Mucosa of descending colon (tissue), 3 donors: ENCODE results near the gene VPS13D. TPM values are rescaled to one million over a fixed set of nuclear protein-coding genes. Genes with fewer than 3 reads are reported as not detected.
A peak's percentile ranks its signal among the peaks of the same experiment; 100 is the strongest.

ENCODE experiments used
- ATAC-seq: fragments of 200-7000 bp; cut with Tn5 transposase; one replicate; pipeline ENCODE4 v1.9.1; 2020; ENCODE audit warnings: mild to moderate bottlenecking, moderate library complexity
- DNase-seq, 3 donors: peaks; one replicate each; pipeline ENCODE4 v3.0.0-alpha.2; 2020
- H3K36me3 ChIP-seq: fragments of 200-600 bp; one replicate; pipeline ENCODE4 v1.8.0; 2021; ENCODE audit warnings: low read depth, mild to moderate bottlenecking
- H3K4me1 ChIP-seq: fragments of 200-600 bp; one replicate; pipeline ENCODE4 v1.8.0; 2021; ENCODE audit warnings: low read depth, mild to moderate bottlenecking
- H3K4me3 ChIP-seq: fragments of 200-600 bp; one replicate; pipeline ENCODE4 v1.8.0; 2021; ENCODE audit warnings: mild to moderate bottlenecking
- H3K9me3 ChIP-seq: fragments of 200-600 bp; one replicate; pipeline ENCODE4 v1.8.0; 2021; ENCODE audit warnings: mild to moderate bottlenecking
- CTCF ChIP-seq: fragments of 200-600 bp; IDR thresholded peaks from one replicate; pipeline ENCODE4 v1.8.0; 2022; ENCODE audit warnings: antibody characterized with exemption, mild to moderate bottlenecking
- intact Hi-C, 2 donors: fragments of 100-400 bp; cut with DNase I in 1 of 2; cut with micrococcal nuclease in 1 of 2; formaldehyde crosslinking; loops; one replicate each; pipeline versions ENCODE4 v1.11.0 to v1.11.1; 2022; cut with DNase I, micrococcal nuclease
- total RNA-seq, 3 donors: library from RNA; stranded (reverse); fragmentation: NEBNext Ultra II Directional in 2 of 3; extraction: Animal tissue kit (Norgen Biotek cat#: 25700) in 2 of 3; gene quantifications; one replicate each; pipeline versions ENCODE4 v1.2.1 to v1.2.4, GENCODE V29; 2021 to 2023
- donor health status: DM: no; HTN: no; CAD: no; lungs with moderate emphysema.
- donor health status: DM: no; HTN: no; CAD: no.
- donor health status: DM: no; HTN: yes; CAD: no.

The VPS13D gene
- total RNA-seq, 3 donors from 2014 or later = 70.1 to 96.6 (median 96.6) TPM

- no peaks in the 10 kb centered on the region for H3K9me3 ChIP-seq
- H3K4me1 ChIP-seq = peaks cover 23% of the 10 kb centered on the region
- peaks cover 6% of the 10 kb centered on the region for H3K36me3 ChIP-seq
- ATAC-seq = peak; percentile 89
- DNase-seq = no peak
- TF ChIP-seq CTCF = no peak
- H3K4me3 ChIP-seq = no peak overlapping the region
- intact Hi-C loops = no loop called here
Measured at GRCh38 chr1:12339811-12340543, 110.1 kb downstream of the VPS13D start.

- no peak for DNase-seq
- peak; percentile 9 for ATAC-seq
- intact Hi-C loops = no loop called here
- H3K36me3 ChIP-seq = peaks cover 4% of the 10 kb centered on the region
- H3K4me1 ChIP-seq = peaks cover 29% of the 10 kb centered on the region
- no peak for TF ChIP-seq CTCF
- H3K4me3 ChIP-seq = no peak overlapping the region
- no peaks in the 10 kb centered on the region for H3K9me3 ChIP-seq
Measured at GRCh38 chr1:12340544-12340930, 110.7 kb downstream of the VPS13D start.

GRCh38 chr1:12341667-12342066 is 111.8 kb downstream of the VPS13D start:
- H3K4me1 ChIP-seq = peaks cover 38% of the 10 kb centered on the region
- DNase-seq = no peak
- no peak for TF ChIP-seq CTCF
- intact Hi-C loops = no loop called here
- no peak for ATAC-seq
- no peak overlapping the region for H3K4me3 ChIP-seq
- H3K36me3 ChIP-seq = peaks cover 4% of the 10 kb centered on the region
- no peaks in the 10 kb centered on the region for H3K9me3 ChIP-seq

- no peak overlapping the region for H3K4me3 ChIP-seq
- no peak for ATAC-seq
Measured at GRCh38 chr1:12342401-12343003, 112.7 kb downstream of the VPS13D start.

GRCh38 chr1:12343823-12344487 is 114.1 kb downstream of the VPS13D start:
- Histone ChIP-seq H3K4me3 (no peak overlapping the region), H3K9me3 (no peaks in the 10 kb centered on the region), H3K36me3 (peaks cover 4% of the 10 kb centered on the region), H3K4me1 (peaks cover 42% of the 10 kb centered on the region)
- intact Hi-C loops = no loop called here
- DNase-seq (no peak), ATAC-seq (no peak)
- no peak for TF ChIP-seq CTCF

More at GRCh38 chr1:12342401-12343003, 112.7 kb downstream of the VPS13D start:
- no peaks in the 10 kb centered on the region for H3K9me3 ChIP-seq
- H3K4me1 ChIP-seq = peaks cover 42% of the 10 kb centered on the region
- H3K36me3 ChIP-seq = no peaks in the 10 kb centered on the region
- intact Hi-C loops = no loop called here
- no peak for TF ChIP-seq CTCF
- no peak for DNase-seq
